Endothelial cell of umbilical vein (primary cell): Measurements from ENCODE around the gene IER3IP1. TPM values are rescaled to one million over a fixed set of nuclear protein-coding genes. Genes with fewer than 3 reads are reported as not detected.

Experiments
- BruUV-seq: library from RNA; stranded (reverse); fragments of 400-500 nt; replicated peaks from 2 replicates; lab custom pipeline; 2021; lab: Mats Ljungman, UMichigan
- CTCF ChIA-PET: fragments of 300-600, 350-600 bp; sonication (Branson Sonifier 250); formaldehyde crosslinking; loops from one replicate; lab custom pipeline; 2021; ENCODE audit warnings: antibody characterized with exemption, inconsistent platforms; lab: Charles Lee
- POLR2A ChIA-PET: fragments of 300-600, 350-600 bp; sonication (Branson Sonifier 250); formaldehyde crosslinking; loops from one replicate; lab custom pipeline; 2021; ENCODE audit warnings: antibody characterized with exemption, inconsistent platforms; lab: Charles Lee
- DNase-seq: peaks from one replicate; pipeline ENCODE4 v3.0.0-alpha.2; 2011; ENCODE audit warnings: low read depth, low spot score
- FAIRE-seq: peaks from 2 replicates; lab custom pipeline; 2011; peaks lifted over from hg19 to GRCh38; lab: Jason Lieb, UNC
- H2AFZ ChIP-seq: 2 replicates; pipeline ENCODE4 v1.6.0; 2012; ENCODE audit warnings: low read depth, low read length, control low read depth, inconsistent platforms
- H3K27ac ChIP-seq: 2 replicates; pipeline ENCODE4 v1.5.1; 2011; ENCODE audit warnings: low read depth, mild to moderate bottlenecking, control low read depth, low read length, moderate library complexity; ENCODE audit not compliant: insufficient read depth
- H3K27me3 ChIP-seq, 2 experiments: 2 replicates each; pipeline versions ENCODE4 v1.6.0 to v1.6.1; 2011; ENCODE audit warnings: low read length in 2 of 2, mixed read lengths in 1 of 2; ENCODE audit not compliant: control insufficient read depth in 2 of 2, insufficient read depth in 2 of 2
- H3K36me3 ChIP-seq, 2 experiments: 2 replicates in 1 of 2; 3 replicates in 1 of 2; pipeline ENCODE4 v1.5.1; 2011; ENCODE audit warnings: low read length in 2 of 2, mild to moderate bottlenecking in 1 of 2, moderate library complexity in 1 of 2; ENCODE audit not compliant: control insufficient read depth in 2 of 2, insufficient read depth in 2 of 2; ENCODE audit errors: extremely low read depth in 1 of 2
- H3K4me1 ChIP-seq: 3 replicates; pipeline ENCODE4 v1.5.1; 2011; ENCODE audit warnings: mild to moderate bottlenecking, low read length; ENCODE audit not compliant: control insufficient read depth, insufficient read depth; ENCODE audit errors: extremely low read depth
- H3K4me2 ChIP-seq: 2 replicates; pipeline ENCODE4 v1.6.1; 2011; ENCODE audit warnings: low read length, control low read depth, mixed read lengths; ENCODE audit not compliant: insufficient read depth
- H3K4me3 ChIP-seq, 3 experiments: fragments of 200-600 bp in 1 of 3; sonication (generic), shearing (Covaris generic) in 1 of 3; replicated peaks in 1 of 3; 2 replicates each; pipeline ENCODE4 v1.5.1; 2011 to 2016; ENCODE audit warnings: control low read depth in 3 of 3, low read length in 3 of 3, mild to moderate bottlenecking in 2 of 3, inconsistent platforms in 1 of 3, low read depth in 1 of 3, moderate library complexity in 1 of 3; ENCODE audit not compliant: insufficient read depth in 1 of 3
- H3K79me2 ChIP-seq: 2 replicates; pipeline ENCODE4 v1.6.0; 2012; ENCODE audit warnings: low read length, inconsistent platforms; ENCODE audit not compliant: control insufficient read depth, insufficient read depth
- H3K9ac ChIP-seq: replicated peaks from 2 replicates; pipeline ENCODE3; 2011; ENCODE audit warnings: low read length, control low read depth; ENCODE audit not compliant: insufficient read depth; ENCODE audit errors: extremely low read depth
- H3K9me1 ChIP-seq: replicated peaks from 3 replicates; pipeline ENCODE4 v1.6.0; 2011; ENCODE audit warnings: mild to moderate bottlenecking, low read length; ENCODE audit not compliant: control insufficient read depth, insufficient read depth; ENCODE audit errors: extremely low read depth
- H3K9me3 ChIP-seq: replicated peaks from 2 replicates; pipeline ENCODE4 v1.5.1; 2012; ENCODE audit warnings: low read length, inconsistent platforms; ENCODE audit not compliant: control insufficient read depth, insufficient read depth
- H4K20me1 ChIP-seq: replicated peaks from 2 replicates; pipeline ENCODE3; 2011; ENCODE audit warnings: mild to moderate bottlenecking, low read length; ENCODE audit not compliant: control insufficient read depth, insufficient read depth; ENCODE audit errors: extremely low read depth
- EZH2 ChIP-seq: IDR thresholded peaks from 2 replicates; pipeline ENCODE4 v1.6.1; 2012; ENCODE audit warnings: borderline replicate concordance, low read depth, mild to moderate bottlenecking, moderate library complexity, low read length, inconsistent platforms; ENCODE audit not compliant: severe bottlenecking
- GATA2 ChIP-seq: IDR thresholded peaks from 2 replicates; pipeline ENCODE4 v1.7.0; 2011; ENCODE audit warnings: low read depth, mild to moderate bottlenecking, moderate library complexity, mixed read lengths, low read length; ENCODE audit not compliant: insufficient read length, insufficient read depth
- JUN ChIP-seq: IDR thresholded peaks from 2 replicates; pipeline ENCODE4 v1.6.1; 2011; ENCODE audit warnings: borderline replicate concordance, low read depth; ENCODE audit not compliant: insufficient read length, insufficient read depth
- MYC ChIP-seq: IDR thresholded peaks from one replicate; pipeline ENCODE4 v1.6.1; 2011; ENCODE audit warnings: mild to moderate bottlenecking, low read depth, low read length
- POLR2AphosphoS5 ChIP-seq: IDR thresholded peaks from 2 replicates; pipeline ENCODE4 v1.6.1; 2012; ENCODE audit warnings: low read depth, mild to moderate bottlenecking, control low read depth, low read length, moderate library complexity; ENCODE audit not compliant: insufficient read depth
- dilution Hi-C: fragments of 300-500 bp; cut with MboI; formaldehyde crosslinking; loops from one replicate; pipeline ENCODE4 v1.15.0; 2019; ENCODE audit warnings: low sequenced_read_pairs; ENCODE audit not compliant: extremely low pct_ligation_motif_present
- intact Hi-C: fragments of 100-400 bp; cut with micrococcal nuclease; formaldehyde crosslinking; loops from one replicate; pipeline ENCODE4 v1.10.0; 2022
- polyA plus RNA-seq, 4 experiments: library from polyadenylated mRNA; depleted of rRNA in 3 of 4; stranded (reverse) in 3 of 4; unstranded in 1 of 4; fragments of >200 nt; gene quantifications; 2 replicates each; pipeline versions ENCODE4 v1.2.1 to v1.2.3, GENCODE V29; 2011 to 2012; ENCODE audit warnings: missing spikeins in 1 of 4
- total RNA-seq: library from RNA; stranded (reverse); gene quantifications from 2 replicates; pipeline ENCODE4 v1.2.3, GENCODE V29; 2021
- TF ChIP-seq, protein P1 (sequence below), 2 donors: IDR thresholded peaks; 1 replicate in 1 of 2; 2 replicates in 1 of 2; pipeline ENCODE4 v1.5.1; 2011; ENCODE audit warnings: low read length in 2 of 2, mild to moderate bottlenecking in 2 of 2, moderate library complexity in 2 of 2, control low read depth in 1 of 2, inconsistent platforms in 1 of 2, low read depth in 1 of 2; ENCODE audit not compliant: insufficient read depth in 1 of 2; ENCODE audit errors: extremely low read depth in 1 of 2
- TF ChIP-seq, protein P2 (sequence below): IDR thresholded peaks from 2 replicates; pipeline ENCODE4 v1.6.1; 2011; ENCODE audit not compliant: insufficient read depth, insufficient read length

IER3IP1 gene
- total and polyA plus RNA-seq, 2 donors (not counting 3 experiments of a cell fraction or from before 2014, with no cell fraction given) = 9.6 to 14.2 TPM

DNA sequence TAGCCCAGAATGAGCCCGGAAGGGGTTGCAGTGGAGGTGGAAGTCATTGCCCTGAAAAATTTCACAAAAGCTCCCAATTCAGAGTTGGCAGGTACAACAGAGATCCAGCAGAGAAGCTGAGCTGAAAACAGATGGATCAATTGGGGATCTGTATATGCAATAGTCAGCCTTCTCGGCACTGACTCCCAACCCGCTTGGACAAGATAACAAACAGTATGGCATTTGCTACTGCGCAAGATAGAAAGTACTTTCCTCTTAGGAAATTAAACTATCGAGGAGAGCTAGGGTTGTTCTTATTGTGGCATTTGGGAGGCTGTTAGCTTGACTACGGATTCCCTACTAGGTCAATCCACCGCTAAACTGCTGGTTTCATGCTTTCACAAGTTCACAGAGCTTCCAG lies 11.6 kb upstream of the IER3IP1 start:
- peaks cover 3% of the 10 kb centered on the region for H3K4me1 ChIP-seq
- POLR2A ChIA-PET = no interaction called here
- no peak for DNase-seq
- CTCF ChIA-PET = interaction anchor here (1.4 kb wide), 1 partner anchor 119 kb away, joined by 3 read pairs; no protein-coding TSS in a partner anchor
- no peak overlapping the region for H3K4me3 ChIP-seq
- no peak overlapping the region for H2AFZ ChIP-seq
- H3K9me1 ChIP-seq = no peaks in the 10 kb centered on the region
- FAIRE-seq = no peak
- no peaks in the 10 kb centered on the region for H3K9me3 ChIP-seq
- no peak overlapping the region for H3K9ac ChIP-seq
- H3K36me3 ChIP-seq = no peaks in the 10 kb centered on the region
- dilution Hi-C loops (no loop called here), intact Hi-C loops (no loop called here)
- H3K79me2 ChIP-seq = no peaks in the 10 kb centered on the region
- TF ChIP-seq MYC (no peak), POLR2AphosphoS5 (no peak), EZH2 (no peak), GATA2 (no peak), JUN (no peak)
- TF ChIP-seq, protein P1, sequence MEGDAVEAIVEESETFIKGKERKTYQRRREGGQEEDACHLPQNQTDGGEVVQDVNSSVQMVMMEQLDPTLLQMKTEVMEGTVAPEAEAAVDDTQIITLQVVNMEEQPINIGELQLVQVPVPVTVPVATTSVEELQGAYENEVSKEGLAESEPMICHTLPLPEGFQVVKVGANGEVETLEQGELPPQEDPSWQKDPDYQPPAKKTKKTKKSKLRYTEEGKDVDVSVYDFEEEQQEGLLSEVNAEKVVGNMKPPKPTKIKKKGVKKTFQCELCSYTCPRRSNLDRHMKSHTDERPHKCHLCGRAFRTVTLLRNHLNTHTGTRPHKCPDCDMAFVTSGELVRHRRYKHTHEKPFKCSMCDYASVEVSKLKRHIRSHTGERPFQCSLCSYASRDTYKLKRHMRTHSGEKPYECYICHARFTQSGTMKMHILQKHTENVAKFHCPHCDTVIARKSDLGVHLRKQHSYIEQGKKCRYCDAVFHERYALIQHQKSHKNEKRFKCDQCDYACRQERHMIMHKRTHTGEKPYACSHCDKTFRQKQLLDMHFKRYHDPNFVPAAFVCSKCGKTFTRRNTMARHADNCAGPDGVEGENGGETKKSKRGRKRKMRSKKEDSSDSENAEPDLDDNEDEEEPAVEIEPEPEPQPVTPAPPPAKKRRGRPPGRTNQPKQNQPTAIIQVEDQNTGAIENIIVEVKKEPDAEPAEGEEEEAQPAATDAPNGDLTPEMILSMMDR (IDR thresholded peaks at IDR 0.05; ENCODE audit: extremely low read depth in 1 of 2, insufficient read depth in 1 of 2, low read depth in 1 of 2, low read length in 2 of 2) = no peak
- TF ChIP-seq, protein P2, sequence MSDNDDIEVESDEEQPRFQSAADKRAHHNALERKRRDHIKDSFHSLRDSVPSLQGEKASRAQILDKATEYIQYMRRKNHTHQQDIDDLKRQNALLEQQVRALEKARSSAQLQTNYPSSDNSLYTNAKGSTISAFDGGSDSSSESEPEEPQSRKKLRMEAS = no peak
- no peak overlapping the region for H3K4me2 ChIP-seq
- peaks cover 2 to 9% of the 10 kb centered on the region in 2 experiments for H3K27me3 ChIP-seq
- BruUV-seq = no TSS peak
- no peak overlapping the region for H3K27ac ChIP-seq
- no peaks in the 10 kb centered on the region for H4K20me1 ChIP-seq
